Thymus (tissue), 11 donors: ENCODE results near the gene ROR1. TPM values are rescaled to one million over a fixed set of nuclear protein-coding genes. Genes with fewer than 3 reads are reported as not detected.

Experiments
- DNase-seq, 9 donors: peaks; one replicate each; pipeline ENCODE4 v3.0.0-alpha.2; 2013; ENCODE audit warnings: low spot score in 9 of 9, low read depth in 6 of 9, missing footprints in 1 of 9
- H3K27ac ChIP-seq, 2 donors: one replicate each; pipeline ENCODE4 v1.5.1; 2013; ENCODE audit warnings: control low read depth in 1 of 2, low read depth in 1 of 2, low read length in 1 of 2, mild to moderate bottlenecking in 1 of 2, moderate library complexity in 1 of 2
- H3K27me3 ChIP-seq, 2 donors: one replicate each; pipeline ENCODE4 v1.5.1; 2013; ENCODE audit warnings: low read length in 1 of 2; ENCODE audit not compliant: control insufficient read depth in 2 of 2, insufficient read depth in 1 of 2
- H3K36me3 ChIP-seq, 2 donors: one replicate each; pipeline ENCODE4 v1.5.1; 2013; ENCODE audit warnings: low read length in 1 of 2, mild to moderate bottlenecking in 1 of 2, moderate library complexity in 1 of 2; ENCODE audit not compliant: control insufficient read depth in 2 of 2, insufficient read depth in 2 of 2
- H3K4me1 ChIP-seq, 2 donors: one replicate each; pipeline ENCODE4 v1.5.1; 2013; ENCODE audit warnings: low read length in 2 of 2; ENCODE audit not compliant: control insufficient read depth in 2 of 2, insufficient read depth in 2 of 2
- H3K4me3 ChIP-seq, 2 donors: one replicate each; pipeline ENCODE4 v1.5.1; 2013; ENCODE audit warnings: low read length in 2 of 2, control low read depth in 1 of 2, mild to moderate bottlenecking in 1 of 2
- H3K9me3 ChIP-seq, 2 donors: one replicate each; pipeline ENCODE4 v1.5.1; 2013; ENCODE audit warnings: low read length in 1 of 2, mild to moderate bottlenecking in 1 of 2; ENCODE audit not compliant: control insufficient read depth in 2 of 2, insufficient read depth in 1 of 2
- WGBS: extraction: QIAGEN DNeasy Blood & Tissue Kit; methylation state at CpG from one replicate; pipeline ENCODE4 v1.1.7; 2013; 5-methylcytosine and 5-hydroxymethylcytosine counted together
- polyA plus RNA-seq: library from polyadenylated mRNA; stranded (reverse); fragments of 200-250 nt; gene quantifications from one replicate; pipeline ENCODE4 v1.2.3, GENCODE V29; 2013
- total RNA-seq: library from RNA; stranded (reverse); fragments of 120-200 nt; gene quantifications from one replicate; pipeline ENCODE4 v1.2.4, GENCODE V29; 2013
- donor health status: healthy.

ROR1 gene
- total and polyA plus RNA-seq, 2 donors = 1.5 to 5.2 TPM

DNA sequence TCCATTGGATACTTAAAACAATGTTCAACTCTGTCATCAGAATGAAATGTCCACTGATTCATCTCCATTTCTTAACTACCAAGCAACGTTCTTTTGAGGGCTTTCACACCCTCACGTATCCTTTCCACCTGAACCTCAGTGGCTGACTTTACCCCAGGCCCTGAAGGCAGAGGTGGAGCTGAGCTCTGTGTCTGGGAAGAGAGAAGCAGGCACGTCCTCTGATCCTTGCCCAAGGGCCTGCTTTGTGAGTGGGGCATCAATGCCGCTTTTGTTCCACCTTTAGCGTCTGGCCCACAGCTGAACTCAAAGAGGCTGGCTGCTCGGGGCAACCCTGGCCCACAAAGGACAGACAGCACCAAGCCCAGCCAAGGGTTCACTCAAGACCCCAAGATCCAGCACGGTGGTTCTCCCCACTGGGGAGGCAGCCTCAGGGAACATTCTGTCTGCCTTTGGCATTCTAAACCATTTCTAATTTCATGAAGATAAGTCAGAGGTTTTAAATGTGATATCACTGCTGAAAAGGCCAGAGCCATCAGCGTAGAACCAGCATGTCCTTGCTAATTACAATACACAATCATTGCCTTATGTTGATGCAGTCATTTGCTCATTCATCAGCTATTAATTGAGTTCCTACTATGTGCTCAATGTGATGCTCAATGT is 303.6 kb downstream of the ROR1 start:
- WGBS = 82% methylated on average over 8 of the region's 8 CpGs
- Histone ChIP-seq H3K27ac (no peak overlapping the region), H3K4me3 (no peak overlapping the region), H3K4me1 (no peaks in the 10 kb centered on the region), H3K27me3 (no peaks in the 10 kb centered on the region), H3K9me3 (no peaks in the 10 kb centered on the region), H3K36me3 (no peaks in the 10 kb centered on the region)
- DNase-seq = no peak

DNA sequence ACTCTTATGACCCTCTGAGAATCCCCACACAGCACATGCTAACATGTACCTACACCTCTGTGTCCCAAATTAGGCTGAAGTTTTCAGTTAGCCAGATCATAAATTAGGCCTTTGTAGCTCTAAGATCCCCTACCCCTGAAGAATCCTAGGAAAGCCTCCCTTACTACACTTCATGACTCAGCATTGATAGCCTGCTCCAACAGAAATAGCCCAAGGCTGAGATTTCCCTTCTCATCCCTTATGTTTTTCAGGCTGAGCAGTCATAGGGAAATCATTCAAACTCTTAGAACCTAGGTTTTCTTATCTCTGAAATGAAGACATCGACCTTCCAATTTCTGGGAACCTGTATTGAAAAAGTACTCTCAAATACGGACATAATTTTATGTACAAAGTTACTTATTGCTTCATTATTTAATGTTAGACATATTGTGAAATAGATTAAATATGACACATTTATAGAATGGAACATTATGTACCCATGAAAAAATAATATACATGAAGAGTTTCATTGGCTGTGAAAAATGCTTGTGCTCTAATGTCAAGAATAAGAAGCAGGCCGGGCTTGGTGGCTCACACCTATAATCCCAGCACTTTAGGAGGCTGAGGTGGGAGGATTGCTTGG is 307.2 kb downstream of the ROR1 start:
- WGBS = 97% methylated on average over 3 of the region's 3 CpGs

DNA sequence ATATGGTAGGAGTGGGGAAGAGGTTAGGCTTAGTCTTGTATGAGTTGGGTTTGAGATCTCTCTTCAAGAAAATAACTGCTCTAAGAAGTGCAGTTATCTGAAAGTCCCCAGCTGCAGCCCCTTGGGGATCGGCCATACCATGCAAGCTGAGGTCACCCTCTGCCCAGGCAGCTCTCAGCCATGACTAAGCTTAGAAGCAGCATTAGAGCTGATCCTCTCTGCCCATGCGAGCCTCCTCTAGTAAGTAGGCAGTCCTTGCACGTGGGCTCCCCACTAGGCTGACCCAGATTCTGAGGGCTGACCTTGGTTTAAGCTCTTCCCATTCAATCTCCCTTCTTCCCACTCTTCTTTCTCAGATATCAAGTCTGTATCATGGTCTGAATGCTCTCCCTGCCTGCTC is 308.6 kb downstream of the ROR1 start:
- H3K4me3 ChIP-seq = no peak overlapping the region
- DNase-seq = no peak
- H3K4me1 ChIP-seq = no peaks in the 10 kb centered on the region
- no peaks in the 10 kb centered on the region for H3K9me3 ChIP-seq
- no peaks in the 10 kb centered on the region for H3K27me3 ChIP-seq
- H3K27ac ChIP-seq = no peak overlapping the region
- 95% methylated on average over 3 of the region's 3 CpGs for WGBS
- no peaks in the 10 kb centered on the region for H3K36me3 ChIP-seq

More for the DNA sequence above, 307.2 kb downstream of the ROR1 start:
- H3K36me3 ChIP-seq = no peaks in the 10 kb centered on the region
- H3K27me3 ChIP-seq = no peaks in the 10 kb centered on the region
- no peaks in the 10 kb centered on the region for H3K4me1 ChIP-seq
- H3K27ac ChIP-seq = no peak overlapping the region
- H3K9me3 ChIP-seq = no peaks in the 10 kb centered on the region
- DNase-seq = no peak
- H3K4me3 ChIP-seq = no peak overlapping the region

DNA sequence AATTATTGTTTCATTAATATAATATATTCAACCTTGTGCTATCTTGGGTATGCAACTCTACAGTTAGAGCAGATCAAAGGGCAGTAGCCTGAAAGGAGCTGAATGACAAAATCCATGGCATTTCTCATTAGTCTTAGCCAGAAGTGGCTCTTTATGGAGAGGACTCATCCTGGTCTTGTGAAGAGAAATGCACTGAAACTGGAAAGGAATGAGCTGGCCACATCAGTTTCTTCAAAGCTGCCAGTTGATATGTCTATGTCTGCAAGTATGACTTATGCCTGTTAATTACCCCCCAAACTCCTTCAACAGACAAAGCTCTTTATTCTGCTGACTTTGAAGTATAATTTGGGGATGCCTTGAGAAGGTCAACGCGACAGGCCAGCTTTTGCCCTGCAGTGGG is 310.6 kb downstream of the ROR1 start:
- Histone ChIP-seq H3K27ac (no peak overlapping the region), H3K27me3 (no peaks in the 10 kb centered on the region), H3K4me1 (no peaks in the 10 kb centered on the region), H3K9me3 (no peaks in the 10 kb centered on the region), H3K36me3 (no peaks in the 10 kb centered on the region), H3K4me3 (no peak overlapping the region)
- WGBS = 96% methylated on average over 2 of the region's 2 CpGs
- DNase-seq = no peak

DNA sequence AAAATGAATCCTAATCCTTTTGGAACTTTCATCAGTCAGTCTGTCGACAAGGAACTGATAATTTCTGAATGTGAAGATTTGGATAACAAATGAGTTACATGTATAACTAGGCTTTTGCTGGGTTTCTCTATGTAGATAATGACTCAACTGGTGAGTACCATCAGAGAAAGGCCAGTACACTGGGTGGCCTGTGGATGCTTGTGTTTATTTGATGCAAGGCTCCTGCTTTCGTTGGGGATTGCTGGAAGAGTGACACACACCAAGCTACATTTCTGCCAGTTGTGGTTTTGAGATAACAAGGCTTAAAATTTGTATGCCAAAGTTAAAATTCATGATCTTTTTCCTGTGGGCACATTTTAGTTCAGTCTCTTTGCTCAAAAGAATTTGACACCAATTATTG is 314.0 kb downstream of the ROR1 start:
- 63% methylated on average over 2 of the region's 2 CpGs for WGBS
- H3K4me1 ChIP-seq = no peaks in the 10 kb centered on the region
- no peak for DNase-seq

DNA sequence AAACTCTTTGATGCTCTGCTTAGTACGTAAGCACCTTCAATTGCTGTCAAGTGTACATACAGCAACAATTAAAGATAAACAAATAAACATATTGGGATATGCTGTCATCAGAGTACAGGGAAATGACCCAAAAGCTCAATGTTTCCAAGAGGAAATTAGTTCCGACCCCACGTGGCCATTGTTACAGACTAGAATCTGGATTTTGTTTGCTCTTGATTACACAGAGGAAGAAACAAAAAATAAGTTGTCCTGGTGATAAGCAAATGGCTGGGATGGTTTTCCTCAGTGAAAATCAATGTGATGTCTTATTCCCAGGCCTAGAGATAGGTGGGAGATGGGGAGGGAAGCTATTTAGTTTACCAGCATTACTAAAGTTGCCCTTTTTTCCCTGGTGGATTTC is 316.6 kb downstream of the ROR1 start:
- Histone ChIP-seq H3K36me3 (no peaks in the 10 kb centered on the region), H3K27ac (no peak overlapping the region), H3K4me3 (no peak overlapping the region)

More for the DNA sequence above, 314.0 kb downstream of the ROR1 start:
- H3K9me3 ChIP-seq = no peaks in the 10 kb centered on the region
- no peaks in the 10 kb centered on the region for H3K36me3 ChIP-seq
- no peak overlapping the region for H3K4me3 ChIP-seq
- H3K27ac ChIP-seq = no peak overlapping the region
- no peaks in the 10 kb centered on the region for H3K27me3 ChIP-seq

DNA sequence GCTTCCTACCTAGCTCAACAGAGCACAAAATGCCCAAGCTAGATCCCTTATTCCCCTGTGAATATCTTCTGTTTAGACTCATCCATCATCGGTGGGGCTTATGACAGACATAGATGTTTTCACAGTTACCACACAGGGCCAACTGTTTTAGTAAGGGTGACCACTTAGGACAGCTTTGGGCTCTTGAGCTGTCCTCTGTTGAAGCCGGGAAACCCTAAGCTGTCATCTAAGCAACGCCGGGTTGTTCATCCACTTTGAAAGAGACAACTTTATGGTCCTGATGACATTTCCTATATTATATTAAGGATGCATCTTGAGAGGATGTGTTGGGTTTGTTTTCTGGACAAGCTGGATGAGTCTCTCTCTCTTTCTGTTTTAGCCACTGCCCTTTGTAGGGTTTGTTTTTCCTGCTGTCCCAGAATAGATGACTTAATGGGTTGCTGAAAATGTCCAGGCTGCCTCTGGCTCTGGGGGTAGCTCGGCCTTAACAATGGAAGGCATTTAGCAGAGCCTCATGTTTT is 319.1 kb downstream of the ROR1 start:
- Histone ChIP-seq H3K9me3 (no peaks in the 10 kb centered on the region), H3K4me3 (no peak overlapping the region), H3K36me3 (no peaks in the 10 kb centered on the region), H3K4me1 (peaks cover 0 to under 1% of the 10 kb centered on the region in 2 donors), H3K27me3 (no peaks in the 10 kb centered on the region), H3K27ac (no peak overlapping the region)
- no peak for DNase-seq
- 72% methylated on average over 5 of the region's 5 CpGs for WGBS

More for the DNA sequence above, 316.6 kb downstream of the ROR1 start:
- Histone ChIP-seq H3K9me3 (no peaks in the 10 kb centered on the region), H3K27me3 (no peaks in the 10 kb centered on the region), H3K4me1 (no peaks in the 10 kb centered on the region)
- WGBS = 95% methylated on average over 3 of the region's 3 CpGs
- no peak for DNase-seq

DNA sequence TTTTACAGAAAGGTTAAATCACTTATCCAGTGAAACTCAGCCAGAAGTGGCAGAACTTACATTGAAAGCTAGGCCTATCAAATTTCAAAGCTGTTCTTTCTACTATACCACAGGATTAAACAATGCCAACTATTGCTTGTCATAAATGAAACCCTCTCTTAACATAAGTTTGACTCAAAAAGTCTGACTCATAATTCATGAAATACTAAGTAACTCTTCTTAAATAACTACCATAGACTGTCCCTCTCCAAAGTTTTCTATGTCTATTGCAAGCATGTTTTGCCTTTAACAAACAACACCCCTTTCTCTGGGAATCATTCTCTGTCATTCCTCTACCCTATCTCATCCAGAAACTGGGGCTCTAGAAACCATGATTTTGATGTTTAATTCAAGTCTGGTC is 320.1 kb downstream of the ROR1 start:
- no peak overlapping the region for H3K4me3 ChIP-seq
- H3K36me3 ChIP-seq = no peaks in the 10 kb centered on the region
- no peak for DNase-seq
- H3K27ac ChIP-seq = no peak overlapping the region
- no peaks in the 10 kb centered on the region for H3K27me3 ChIP-seq
- H3K9me3 ChIP-seq = no peaks in the 10 kb centered on the region
- peaks cover 0 to 5% of the 10 kb centered on the region in 2 donors for H3K4me1 ChIP-seq

DNA sequence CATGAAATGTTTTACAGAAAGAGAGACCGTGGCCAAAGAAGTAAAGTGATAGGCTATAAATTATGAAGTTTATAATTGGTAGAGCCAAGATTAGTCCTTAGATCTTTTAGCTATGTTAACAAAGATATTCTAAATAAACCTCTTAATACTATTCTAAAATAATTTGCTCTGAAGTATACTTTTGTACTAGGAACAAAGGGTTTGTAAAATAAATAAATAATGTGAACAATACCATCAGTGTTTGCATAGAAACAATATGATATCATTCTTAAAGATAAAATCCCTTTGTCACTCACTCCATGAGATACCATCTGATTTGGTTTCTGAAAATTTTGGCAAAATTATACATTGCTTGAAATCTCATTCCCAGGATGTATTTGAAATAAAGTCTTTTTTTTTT is 322.0 kb downstream of the ROR1 start:
- H3K27ac ChIP-seq = no peak overlapping the region
- no peak for DNase-seq
- WGBS = 70% methylated on average over 1 of the region's 1 CpG
- peaks cover 0 to 5% of the 10 kb centered on the region in 2 donors for H3K4me1 ChIP-seq
- H3K36me3 ChIP-seq = no peaks in the 10 kb centered on the region
- no peak overlapping the region for H3K4me3 ChIP-seq
- no peaks in the 10 kb centered on the region for H3K27me3 ChIP-seq
- H3K9me3 ChIP-seq = no peaks in the 10 kb centered on the region
